GM19463 (cell line): ENCODE results near the gene PTPRN.
"Not testable (repeated sequence)": the region's sequence is repeated elsewhere in the genome, so short reads cannot be mapped to it uniquely, and the experiment has no call there.

Source experiments
- ATAC-seq: cut with Tn5 transposase; IDR thresholded peaks from one replicate; pipeline ENCODE4 v1.9.1; 2021; ENCODE audit warnings: mild to moderate bottlenecking, moderate library complexity; ENCODE audit not compliant: unreplicated experiment

The PTPRN gene

DNA sequence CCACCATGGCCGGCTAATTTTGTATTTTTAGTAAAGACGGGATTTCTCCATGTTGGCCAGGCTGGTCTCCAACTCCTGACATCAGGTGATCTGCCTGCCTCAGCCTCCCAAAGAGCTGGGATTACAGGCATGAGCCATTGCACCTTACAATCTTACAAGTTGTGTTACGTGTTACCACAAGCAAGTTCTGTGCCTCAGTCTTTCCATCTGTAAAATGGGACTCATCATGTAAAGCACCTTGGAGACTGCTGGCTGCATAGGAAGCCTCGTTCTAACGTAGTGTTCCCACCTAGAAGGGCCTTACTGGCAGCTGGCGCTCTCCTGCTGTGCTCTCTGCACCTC is 20.0 kb downstream of the PTPRN start:
- no peak for ATAC-seq

DNA sequence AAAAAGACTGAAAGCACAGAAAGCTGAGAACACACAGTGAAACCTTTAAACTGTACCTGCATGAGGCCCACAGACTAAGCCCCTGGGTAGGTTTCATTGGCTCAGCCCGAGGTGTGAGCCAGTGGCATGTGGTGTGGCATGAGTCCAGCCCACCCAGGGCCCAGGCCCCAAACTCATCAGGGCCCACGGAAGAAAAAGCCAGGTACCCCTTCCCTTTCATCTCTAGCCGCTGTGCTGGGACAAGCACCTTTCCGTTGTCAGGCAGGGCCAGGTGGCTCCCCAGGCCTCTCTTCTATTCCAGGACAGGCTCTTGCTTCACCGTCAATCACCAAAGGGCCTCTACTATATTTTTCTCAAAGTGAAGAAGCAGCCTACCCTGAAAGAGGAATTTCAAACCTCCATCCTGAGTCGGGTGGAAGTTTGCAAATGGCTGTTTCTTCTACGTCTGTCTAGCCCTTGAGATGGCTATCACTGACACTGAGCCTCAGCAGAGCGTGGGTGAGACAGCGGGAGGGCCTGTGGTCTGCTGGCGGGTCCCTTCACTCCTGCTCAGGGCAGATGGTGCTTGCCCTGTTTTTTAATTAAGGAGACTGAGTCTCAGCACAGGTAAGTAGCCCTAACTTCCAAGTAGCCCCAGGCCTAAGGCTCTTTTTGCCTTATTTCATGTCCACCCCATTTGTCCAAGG is 21.5 kb downstream of the PTPRN start:
- ATAC-seq: no peak

DNA sequence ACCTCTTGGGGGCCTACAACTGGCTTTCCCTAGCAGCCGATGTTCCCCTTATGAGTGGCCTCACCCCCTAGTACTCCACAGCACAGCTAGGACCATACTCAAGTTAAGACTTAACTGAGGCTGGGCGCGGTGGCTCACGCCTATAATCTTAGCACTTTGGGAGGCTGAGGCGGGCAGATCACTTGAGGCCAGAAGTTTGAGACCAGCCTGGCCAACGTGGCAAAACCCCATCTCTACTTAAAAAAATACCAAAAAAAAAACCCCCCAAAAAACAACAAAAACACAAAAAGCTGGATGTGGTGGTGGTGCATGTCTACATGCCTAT is 22.1 kb downstream of the PTPRN start:
- ATAC-seq: not testable (repeated sequence)

DNA sequence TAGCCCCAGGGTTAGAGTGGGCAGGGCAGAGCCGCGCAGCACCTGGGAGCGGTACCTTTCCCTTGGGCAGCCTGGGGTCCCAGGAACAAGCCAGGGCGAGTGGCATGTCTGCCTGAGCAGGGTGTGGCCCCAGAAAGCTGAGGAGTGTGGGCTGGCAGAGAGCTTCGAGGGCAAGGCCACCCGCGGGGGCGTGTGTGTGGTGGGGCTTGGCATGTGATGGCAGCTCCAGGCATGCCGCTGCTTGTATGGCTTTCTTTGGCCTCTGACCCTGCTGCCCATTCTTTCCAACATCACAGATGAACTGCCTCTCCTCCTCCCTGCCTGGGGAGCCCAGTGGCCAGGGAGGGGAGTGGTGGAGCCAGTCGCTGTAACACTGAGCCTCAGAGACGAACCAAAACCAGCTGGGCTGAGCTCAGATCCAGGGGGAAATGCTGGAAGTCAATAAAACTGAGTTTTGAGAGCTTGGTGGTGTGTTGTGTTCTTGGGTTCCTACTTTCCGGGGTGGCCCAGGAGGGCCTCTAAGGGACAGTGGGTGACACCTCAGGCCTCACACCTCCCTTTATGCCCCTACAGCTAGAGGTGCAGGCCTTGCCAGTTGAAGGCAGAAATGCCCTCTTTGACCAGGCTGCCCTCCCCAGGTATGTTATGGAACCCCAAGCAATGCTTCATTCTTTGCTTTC is 22.6 kb downstream of the PTPRN start:
- no peak for ATAC-seq

DNA sequence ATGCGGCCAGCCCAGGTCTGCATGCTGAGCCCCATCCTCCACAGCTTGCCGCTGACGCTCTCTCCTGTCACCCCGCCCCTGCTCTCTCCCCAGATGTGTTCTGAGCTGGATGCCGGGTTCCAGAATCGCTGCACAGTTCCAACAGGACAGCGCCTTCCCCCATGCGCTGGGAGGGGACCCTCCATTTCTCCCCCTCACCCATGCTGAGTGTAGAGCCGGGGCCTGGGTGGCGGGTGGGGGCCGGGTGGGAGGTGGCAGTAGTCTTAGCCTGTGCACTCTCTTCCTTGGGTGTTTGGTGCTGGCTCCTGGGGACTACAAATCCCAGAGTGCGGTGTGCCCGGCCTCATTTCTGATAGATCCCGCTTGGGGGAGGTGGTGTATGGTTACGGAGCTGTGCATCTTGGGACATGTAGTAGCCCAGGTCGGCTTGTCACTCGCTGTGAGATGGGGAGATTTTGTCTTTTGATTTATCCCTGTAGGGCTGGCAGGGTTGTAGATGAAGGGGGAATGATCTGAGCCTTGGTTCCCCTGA is 23.2 kb downstream of the PTPRN start:
- ATAC-seq: no peak

DNA sequence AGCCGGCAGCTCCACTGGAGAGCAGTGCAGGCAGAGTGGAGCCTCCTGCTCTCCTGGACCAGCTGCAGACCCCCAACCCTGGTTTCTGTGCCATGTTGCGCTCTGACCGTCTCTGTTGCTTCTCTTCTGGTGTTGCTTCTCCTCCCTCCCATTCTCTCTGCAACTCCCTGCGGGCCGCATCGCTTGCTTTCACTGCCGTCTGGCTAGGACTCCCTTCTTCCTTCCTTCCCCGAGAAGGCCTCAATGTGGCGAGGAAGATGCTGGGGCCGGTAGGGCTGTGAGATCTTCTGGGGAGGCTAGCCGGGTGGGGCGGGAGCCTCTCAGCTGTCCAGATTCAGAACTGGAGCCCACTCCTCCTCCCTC is 23.8 kb downstream of the PTPRN start:
- ATAC-seq: no peak

DNA sequence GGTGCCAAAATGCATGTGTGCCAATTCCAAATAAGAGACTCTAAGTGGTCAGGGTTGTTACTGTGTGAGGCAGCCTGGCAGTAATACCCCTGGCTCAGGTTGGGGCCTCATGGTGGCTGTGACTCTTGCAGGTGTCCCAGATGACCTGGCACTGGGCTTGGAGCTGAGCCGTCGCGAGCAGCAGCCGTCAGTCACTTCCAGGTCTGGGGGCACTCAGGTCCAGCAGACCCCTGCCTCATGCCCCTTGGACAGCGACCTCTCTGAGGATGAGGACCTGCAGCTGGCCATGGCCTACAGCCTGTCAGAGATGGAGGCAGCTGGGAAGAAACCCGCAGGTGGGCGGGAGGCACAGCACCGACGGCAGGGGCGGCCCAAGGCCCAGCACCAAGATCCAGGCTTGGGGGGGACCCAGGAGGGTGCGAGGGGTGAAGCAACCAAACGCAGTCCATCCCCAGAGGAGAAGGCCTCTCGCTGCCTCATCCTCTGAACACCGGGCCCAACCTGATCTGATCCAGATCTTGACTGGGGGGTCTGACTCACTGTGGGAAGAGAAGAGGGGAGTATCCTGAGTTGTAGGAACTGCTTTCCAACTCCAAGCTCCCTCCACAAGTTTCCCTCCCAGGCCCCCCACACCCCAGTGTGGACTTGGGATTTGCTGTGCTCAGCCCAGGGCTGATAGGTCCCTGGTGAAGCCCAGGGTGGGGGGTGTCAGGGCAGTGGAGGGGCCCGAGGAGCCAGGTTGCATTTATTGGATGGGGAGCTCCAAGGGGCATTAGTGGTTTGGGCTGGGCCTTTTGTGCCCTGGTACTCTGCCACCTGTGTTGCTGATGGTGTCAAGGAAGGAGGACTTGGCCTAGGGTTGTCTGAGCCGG is 24.5 kb downstream of the PTPRN start:
- no peak for ATAC-seq

DNA sequence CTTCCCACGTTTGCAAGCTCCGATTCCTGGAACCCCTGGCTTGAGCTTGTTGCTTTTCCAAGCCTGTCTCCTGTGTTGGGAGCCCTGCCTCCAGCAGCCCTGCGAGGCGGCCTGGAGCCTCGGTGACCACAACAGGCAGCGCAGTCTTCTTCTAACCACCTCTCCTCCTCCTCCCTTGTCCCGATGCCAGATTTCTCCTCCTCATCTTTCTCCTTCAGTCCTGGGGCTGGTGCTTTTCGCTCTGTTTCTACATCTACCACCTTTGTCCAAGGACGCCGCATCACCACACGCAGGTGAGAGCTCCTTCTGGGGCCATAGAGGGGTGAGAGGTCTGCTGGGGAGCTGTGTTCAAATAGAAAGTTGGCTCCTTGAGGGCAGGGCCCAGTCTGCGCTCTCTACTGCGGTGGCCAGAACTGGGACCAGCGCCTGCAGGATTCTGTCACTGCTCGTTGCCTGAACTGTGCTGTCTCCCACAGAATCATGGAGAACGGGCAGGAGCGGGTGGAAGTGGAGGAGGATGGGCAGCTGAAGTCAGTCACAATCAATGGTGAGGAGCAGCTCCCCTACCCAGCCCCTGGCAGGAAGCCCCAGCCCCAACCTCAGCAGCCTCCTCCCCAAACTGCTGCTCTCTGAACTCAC is 26.1 kb downstream of the PTPRN start:
- ATAC-seq: no peak

DNA sequence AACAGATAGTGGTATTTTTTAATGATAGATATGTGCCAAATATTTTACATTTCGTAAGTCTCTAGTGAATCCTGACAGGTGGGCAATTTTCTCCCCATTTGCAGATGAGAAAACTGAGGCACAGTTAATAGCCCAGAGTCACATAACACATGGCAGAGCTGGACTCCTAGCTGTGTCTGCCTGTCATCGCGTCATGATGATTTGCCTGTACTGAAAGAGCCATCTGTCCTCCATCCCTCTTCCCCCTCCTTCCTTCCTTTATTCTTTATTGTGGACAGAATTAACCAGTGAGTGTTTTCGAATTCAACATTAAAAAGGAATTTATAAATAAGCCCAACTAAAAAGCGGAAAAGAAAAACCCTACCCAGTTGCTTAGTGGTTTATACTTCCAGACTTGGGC is 26.8 kb downstream of the PTPRN start:
- ATAC-seq: no peak

DNA sequence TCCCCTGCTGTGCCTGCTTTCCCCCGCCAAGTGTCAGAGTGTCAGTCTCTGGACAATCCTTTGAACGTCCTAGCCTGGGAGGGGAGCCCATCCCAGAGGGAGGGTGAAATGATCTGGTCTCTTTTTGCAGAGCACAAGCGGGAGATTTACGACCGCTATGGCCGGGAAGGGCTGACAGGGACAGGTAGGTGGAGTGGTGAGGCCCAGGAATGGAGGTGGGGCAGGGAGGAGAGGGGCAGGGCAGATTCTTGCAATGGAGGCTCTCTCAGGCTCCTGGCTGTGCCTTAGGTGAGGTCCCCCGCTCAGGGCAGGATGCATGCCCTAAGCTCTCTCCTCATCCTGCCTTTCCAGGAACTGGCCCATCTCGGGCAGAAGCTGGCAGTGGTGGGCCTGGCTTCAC is 27.6 kb downstream of the PTPRN start:
- no peak for ATAC-seq

DNA sequence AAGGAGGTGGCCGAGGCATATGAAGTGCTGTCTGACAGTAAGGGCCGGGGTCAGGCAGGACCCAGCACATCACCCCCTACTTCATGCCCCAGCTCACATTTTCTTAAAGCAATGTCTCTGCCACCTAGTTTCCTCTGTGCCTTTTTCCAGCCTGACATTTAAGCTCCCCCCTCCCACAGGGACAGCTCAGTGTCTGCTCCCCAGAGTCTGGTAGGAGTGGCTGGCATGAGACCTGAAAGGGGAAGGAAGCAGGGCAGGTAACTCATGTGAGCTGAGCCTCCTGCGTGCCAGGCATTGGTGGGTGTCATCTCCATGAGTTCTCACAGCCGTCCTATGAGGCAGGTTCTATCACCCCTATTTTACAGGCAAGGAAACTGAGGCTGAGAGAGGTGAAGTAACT is 28.6 kb downstream of the PTPRN start:
- no peak for ATAC-seq

DNA sequence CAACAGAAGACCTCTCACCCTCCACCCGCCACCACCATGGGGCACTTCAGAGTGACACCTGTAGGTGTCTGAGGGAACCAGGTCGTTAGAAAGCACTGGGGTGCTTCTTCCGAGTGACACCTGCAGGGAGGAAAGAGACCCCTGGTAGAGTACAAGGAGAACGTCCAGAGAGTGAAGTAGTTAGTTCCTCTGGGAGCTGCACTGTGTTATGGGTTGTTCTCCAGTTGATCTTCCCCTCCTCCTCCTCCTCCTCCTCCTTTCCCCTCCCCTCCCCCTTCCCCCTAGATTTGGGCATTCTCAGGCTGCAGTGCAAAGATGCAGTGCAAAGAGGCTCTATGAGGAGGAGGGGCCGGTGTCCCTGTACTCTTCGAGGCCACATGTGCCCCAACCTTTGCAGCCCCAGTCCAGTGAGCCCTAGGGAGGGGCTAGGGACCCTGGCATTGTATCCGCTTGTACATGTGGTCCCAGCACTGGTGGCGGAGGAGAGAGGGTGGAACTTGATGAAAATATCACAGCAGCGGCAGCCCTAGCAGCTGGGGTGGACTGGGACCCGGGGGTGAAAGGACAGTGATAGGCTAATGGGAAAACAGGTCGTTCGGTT is 29.2 kb downstream of the PTPRN start:
- no peak for ATAC-seq

DNA sequence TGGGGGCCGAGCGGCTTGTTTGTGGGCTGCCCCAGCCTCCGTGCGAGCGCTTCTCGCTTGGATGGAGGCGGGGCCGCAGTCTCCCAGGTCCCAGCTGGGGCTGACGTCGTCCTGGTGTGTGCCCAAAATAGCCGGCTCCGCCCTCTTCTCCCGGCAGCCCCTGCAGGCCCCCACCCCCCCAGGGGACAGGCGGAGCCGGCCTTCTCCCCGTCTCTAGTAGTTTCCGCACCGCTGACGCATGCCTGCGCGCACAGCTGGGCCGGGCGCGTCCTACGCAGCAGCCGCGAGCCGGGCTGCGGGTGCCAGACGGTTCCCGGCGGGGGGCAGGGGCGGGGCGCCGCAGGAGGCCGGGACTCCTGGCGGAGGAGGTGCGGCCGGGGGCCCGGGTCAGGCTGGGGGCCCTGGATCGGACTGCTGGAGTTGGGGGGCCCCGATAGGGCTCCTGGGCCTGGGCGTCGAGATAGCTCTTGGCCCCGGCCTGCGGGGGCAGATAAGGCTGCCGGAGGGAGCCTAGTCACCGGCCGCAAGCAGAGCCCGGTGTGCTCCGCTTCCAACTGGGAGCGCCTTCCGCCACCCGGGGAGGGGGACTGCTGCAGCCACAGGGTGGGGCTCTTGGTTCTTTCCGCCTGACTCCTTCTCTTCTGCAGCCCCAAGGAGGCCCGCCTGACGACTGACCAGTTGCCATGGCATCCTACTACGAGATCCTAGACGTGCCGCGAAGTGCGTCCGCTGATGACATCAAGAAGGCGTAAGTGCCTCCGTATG is 29.9 kb downstream of the PTPRN start, which contains the start of gene DNAJB2:
TSS of gene DNAJB2 (plus strand) at position 216 of the 765 bp plus-strand sequence. CDS start at position 684, 468 bp downstream.
- peak; percentile 80 for ATAC-seq

DNA sequence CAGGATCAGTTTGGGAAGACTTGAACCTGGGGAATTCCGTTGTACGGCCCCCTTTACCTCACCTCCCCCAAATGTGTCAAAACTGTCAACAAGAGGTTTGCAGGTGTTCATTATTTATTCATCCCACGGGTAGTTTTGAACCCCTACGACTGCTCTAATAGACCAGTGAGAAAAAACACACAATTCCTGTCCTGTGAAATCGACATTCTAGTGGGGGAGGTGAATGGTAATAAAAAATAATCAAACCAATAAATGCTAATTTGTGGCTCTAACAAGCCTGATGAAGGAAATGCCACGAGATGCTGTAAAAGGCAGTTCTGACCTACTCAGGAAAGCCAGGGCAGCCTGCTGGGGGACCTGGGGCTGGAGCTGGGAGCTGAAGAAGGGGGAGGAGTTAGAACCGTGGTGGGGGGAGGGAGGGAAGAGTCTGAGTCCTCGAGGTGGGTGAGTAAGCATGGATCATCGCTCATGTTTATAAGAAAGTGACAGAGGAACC is 30.5 kb downstream of the PTPRN start:
- ATAC-seq: no peak

DNA sequence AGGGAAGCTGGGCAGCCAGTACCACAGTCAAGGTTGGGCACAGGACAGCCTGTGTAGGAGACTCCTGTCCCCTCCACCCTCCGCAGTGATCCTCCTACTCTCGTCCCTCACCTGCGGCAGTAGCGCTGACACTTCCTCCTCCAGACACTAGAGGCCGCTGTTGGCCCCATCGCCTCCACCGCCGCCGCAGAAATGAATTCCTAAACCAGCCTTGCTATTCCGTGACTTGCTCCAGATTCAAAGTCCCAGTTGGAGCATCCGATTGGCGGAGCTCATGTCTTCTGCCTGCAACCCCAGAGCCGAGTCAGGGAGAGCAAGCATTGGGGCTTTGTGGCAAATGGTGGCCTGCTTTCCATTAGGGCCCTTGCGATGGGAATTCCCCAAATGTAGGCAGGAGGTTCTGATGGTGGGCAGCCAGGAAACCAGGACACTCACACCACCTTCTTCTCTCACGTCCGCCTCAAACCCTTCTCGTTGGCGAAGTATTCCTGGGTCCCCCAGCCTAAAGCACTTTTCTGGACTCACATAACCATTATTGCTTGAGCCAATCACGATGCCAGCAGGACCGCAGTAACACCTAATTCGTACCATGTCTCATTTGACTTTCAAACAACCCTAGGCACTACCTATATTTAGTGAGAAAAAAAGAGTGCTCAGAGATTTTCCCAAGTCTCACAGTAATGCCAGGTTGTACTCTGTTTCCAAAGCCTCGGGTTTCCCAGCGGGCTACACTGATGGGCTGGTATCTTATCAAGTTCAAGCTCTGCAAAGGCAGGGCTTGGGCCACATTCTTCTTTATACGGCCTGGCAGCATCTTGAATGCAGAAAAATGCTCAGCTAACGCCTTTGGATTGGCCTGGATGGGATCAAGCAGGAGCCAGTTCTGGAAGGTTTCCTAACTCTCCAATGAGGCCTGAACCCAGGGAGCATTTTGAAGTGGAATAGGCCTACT is 31.2 kb downstream of the PTPRN start:
- no peak for ATAC-seq

DNA sequence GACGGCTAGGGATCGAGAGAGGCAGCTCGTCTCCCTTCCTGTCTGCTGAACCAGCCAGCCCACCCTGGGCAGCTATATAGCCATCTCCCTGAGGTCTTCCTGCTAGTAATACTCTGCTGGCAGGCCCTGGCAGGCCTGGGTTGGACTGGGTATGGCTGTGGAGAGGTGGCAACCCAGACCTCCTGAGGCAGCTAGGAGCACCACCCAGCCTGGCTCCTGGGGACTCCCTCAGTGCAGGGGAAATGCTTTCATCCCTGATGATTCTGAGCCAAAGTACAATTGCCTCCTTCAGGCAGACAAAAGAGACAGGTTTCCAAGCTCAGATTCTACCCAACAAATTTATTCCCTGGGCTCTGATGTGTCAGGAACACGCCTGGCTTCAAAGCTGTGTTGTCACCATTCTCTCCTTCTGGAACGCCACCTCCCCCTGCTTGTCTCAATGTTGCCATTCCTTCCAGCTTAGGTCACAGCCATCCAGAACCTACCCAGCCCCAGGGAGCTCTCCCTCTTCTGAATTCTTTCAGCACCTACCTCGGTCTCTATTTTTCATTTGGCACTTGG is 34.8 kb downstream of the PTPRN start:
- no peak for ATAC-seq

DNA sequence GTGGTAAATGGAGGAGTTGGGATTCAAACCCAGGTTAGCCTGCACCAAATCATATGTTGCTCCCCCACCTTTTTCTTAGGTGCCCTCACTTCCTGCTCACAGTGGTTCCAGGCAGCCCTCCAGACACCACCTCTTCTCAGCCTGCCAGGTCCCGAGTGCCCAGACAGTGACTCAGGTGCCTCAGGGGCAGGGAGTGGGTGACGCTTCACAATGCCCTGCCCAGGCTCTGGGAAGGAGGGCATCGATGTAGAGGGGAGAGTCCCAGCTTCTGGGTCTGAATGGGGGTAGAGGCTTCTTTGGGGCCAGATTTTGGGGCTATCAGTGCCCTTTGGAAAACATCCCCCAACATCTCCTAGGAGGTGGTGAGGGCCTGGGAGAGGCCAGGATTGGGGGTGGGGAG is 35.3 kb downstream of the PTPRN start:
- no peak for ATAC-seq

DNA sequence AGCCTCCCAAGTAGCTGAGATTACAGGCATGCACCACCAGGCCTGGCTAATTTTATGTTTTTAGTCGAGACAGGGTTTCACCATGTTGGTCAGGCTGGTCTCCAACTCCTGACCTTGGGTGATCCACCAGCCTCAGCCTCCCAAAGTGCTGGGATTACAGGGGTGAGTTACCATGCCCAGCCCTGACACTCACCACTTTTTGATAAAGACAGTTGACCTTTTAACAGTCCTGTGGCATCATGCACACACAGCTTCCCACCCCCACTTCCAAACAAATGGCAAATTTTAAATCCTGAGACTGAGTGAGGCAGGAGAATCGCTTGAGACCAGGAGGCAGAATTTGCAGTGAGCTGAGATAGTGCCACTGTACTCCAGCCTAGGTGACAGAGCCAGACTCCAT is 36.2 kb downstream of the PTPRN start:
- no peak for ATAC-seq

DNA sequence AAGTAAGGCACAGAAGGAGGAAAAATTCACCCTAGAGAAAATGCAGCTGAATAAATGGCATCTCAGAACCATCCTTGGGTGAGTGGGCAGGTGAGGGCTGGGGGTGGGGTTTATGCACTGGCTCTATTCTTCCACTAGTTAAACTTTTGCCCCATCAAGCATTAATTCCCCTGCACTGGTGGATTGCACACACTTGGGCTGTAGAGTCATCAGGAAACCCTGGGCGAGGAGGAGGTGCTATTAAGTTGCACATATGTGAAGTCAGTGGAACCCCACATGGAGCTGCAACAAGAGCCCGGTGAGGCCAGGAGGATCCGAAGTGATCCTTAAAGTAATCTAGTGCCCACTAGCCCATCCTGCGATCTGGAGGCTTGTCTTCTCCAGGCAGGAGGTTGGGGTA is 36.8 kb downstream of the PTPRN start:
- ATAC-seq: no peak
